Mucosa of stomach (tissue), 1 donor: Measurements from ENCODE around the gene FAM171A2.

Source experiments
- H3K27me3 ChIP-seq: one replicate; pipeline ENCODE4 v1.7.0; 2013; ENCODE audit warnings: mild to moderate bottlenecking, low read length; ENCODE audit not compliant: control insufficient read depth, insufficient read depth
- H3K36me3 ChIP-seq: one replicate; pipeline ENCODE4 v1.7.0; 2013; ENCODE audit warnings: low read length; ENCODE audit not compliant: control insufficient read depth, insufficient read depth
- H3K4me1 ChIP-seq: one replicate; pipeline ENCODE4 v1.7.0; 2013; ENCODE audit warnings: mild to moderate bottlenecking, low read length; ENCODE audit not compliant: control insufficient read depth, insufficient read depth
- H3K4me3 ChIP-seq: one replicate; pipeline ENCODE4 v1.7.0; 2013; ENCODE audit warnings: low read length
- H3K9ac ChIP-seq: one replicate; pipeline ENCODE4 v1.7.0; 2013; ENCODE audit warnings: mild to moderate bottlenecking, low read length, moderate library complexity
- H3K9me3 ChIP-seq: one replicate; pipeline ENCODE4 v1.7.0; 2013; ENCODE audit warnings: mild to moderate bottlenecking, low read length, moderate library complexity; ENCODE audit not compliant: control insufficient read depth
- donor health status: Pancreatic carcinoma.

FAM171A2 gene

DNA sequence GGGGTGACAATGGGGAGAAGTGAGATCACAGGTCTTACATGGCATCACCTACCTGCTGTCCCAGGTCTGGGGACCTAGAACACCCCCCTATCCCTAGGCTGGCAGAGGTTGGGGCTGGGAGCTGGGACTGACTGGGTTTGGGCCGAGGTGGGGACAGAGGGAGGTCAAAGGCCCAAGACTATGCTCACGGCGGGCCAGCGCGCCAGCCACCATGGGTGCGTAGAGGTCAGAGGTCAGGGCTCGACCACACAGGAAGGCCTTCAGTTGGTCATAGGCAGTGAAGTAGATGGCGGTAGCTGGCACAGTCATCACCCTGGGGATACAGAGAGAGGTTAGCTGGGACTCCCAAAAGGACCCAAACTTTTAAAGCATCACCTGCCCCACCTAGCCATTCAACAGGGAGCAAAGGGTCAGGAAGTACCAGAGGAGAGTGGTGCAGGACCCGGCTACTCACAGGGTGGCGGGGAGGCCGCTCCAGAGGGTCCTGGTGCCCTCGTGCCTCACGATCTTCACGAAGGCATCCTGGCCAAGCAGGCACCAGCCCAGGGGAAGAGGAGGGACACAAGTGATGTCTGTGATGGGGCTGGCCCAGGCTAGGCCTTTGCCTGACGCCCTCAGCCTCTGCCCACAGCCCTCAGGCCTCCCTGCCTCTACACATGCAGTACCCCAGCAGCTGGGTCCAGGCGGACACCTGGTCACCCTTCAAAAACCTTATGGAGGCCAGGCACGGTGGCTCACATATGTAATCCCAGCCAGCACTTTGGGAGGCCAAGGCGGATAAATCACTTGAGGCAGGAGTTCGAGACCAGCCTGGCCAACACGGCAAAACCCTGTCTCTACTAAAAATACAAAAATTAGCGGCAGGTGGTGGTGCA is 42.2 kb downstream of the FAM171A2 start:
- Histone ChIP-seq H3K9me3 (no peaks in the 10 kb centered on the region), H3K9ac (no peak overlapping the region), H3K4me3 (no peak overlapping the region), H3K36me3 (peaks cover 8% of the 10 kb centered on the region), H3K4me1 (peaks cover 10% of the 10 kb centered on the region), H3K27me3 (peaks cover 14% of the 10 kb centered on the region)

DNA sequence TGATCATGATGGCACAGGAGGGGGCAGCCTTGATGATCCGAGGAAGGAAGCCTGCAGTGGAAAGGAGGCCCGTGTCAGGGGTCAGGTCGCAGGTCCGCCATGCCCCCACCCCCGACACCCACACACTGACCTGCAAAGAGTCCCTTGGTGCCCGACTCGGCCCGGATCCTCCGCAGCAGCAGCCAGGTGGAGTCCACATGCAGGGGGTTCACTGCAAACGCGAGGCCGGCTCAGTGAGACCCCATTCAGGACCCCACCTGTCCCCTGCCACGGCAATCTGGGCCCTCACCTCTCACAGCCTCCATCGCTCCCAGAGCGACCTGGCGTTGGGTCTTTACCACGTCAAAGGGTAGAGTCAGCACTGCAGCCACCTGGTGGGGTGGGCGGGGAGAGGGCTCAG is 43.6 kb downstream of the FAM171A2 start:
- Histone ChIP-seq H3K4me1 (peaks cover 16% of the 10 kb centered on the region), H3K9ac (no peak overlapping the region), H3K27me3 (peaks cover 25% of the 10 kb centered on the region), H3K36me3 (peaks cover 8% of the 10 kb centered on the region), H3K9me3 (no peaks in the 10 kb centered on the region), H3K4me3 (no peak overlapping the region)

DNA sequence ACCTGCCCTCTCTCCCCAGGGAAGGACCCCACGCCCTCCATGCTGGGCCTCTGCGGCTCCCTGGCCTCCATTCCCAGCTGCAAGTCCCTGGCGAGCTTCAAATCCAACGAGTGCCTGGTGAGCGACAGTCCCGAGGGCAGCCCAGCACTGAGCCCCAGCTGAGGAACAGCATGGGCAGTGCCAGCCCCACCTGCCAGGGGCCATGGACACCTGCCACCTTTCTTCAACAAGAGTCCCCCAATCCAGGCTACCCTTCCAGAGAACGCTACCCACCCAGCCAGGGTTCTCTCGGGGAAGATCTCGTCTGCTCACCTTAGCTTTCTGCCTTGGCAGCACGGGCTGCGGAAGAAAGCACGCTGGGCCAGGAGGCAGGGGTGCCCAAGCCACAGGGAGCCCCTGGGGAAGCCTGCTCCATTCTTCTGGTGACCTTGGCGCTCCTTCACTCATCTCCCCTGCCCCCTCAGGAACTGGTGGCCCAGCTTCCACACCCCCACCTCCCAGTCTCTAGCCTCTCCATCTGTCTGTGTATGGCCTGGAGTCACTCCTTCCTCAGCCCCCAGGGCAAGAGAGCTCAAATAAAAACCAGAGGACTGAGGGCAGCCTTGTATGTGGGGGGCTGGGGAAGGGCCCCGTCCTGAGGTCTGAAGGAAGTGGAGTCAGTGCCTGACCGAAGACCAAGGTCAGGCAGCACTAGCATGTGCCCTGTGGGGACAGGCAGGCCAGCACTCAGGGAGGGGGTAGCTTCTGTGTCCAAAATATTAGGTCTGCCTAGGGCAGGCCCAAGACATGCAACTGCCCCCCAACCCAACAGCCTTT is 45.4 kb downstream of the FAM171A2 start:
- H3K36me3 ChIP-seq = peaks cover 8% of the 10 kb centered on the region
- H3K27me3 ChIP-seq = peaks cover 40% of the 10 kb centered on the region

DNA sequence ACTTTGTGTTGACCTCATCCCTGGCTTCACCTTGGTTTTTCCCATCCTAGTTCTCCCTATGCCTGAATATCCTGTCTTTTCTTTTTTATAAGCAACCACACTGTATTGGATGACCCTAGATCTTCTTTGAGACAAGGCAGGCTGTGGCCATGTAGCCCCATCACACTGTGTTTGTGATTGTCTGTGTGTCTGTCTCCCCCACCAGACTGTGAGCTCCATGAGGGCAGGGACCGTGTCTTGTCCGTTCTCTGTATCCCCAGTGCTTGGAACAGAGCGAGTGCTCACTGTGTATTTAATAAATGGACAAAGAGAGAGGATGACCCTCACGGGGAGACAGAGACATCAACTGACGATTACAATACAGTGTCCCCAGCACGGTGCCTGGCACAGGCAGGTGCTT is 46.1 kb downstream of the FAM171A2 start:
- H3K4me1 ChIP-seq = peaks cover 11% of the 10 kb centered on the region
- H3K9ac ChIP-seq = no peak overlapping the region
- no peak overlapping the region for H3K4me3 ChIP-seq
- H3K36me3 ChIP-seq = peaks cover 8% of the 10 kb centered on the region
- H3K9me3 ChIP-seq = no peaks in the 10 kb centered on the region
- peaks cover 42% of the 10 kb centered on the region for H3K27me3 ChIP-seq

More for the DNA sequence above, 45.4 kb downstream of the FAM171A2 start:
- H3K9ac ChIP-seq = no peak overlapping the region
- no peaks in the 10 kb centered on the region for H3K9me3 ChIP-seq
- no peak overlapping the region for H3K4me3 ChIP-seq
- peaks cover 11% of the 10 kb centered on the region for H3K4me1 ChIP-seq

DNA sequence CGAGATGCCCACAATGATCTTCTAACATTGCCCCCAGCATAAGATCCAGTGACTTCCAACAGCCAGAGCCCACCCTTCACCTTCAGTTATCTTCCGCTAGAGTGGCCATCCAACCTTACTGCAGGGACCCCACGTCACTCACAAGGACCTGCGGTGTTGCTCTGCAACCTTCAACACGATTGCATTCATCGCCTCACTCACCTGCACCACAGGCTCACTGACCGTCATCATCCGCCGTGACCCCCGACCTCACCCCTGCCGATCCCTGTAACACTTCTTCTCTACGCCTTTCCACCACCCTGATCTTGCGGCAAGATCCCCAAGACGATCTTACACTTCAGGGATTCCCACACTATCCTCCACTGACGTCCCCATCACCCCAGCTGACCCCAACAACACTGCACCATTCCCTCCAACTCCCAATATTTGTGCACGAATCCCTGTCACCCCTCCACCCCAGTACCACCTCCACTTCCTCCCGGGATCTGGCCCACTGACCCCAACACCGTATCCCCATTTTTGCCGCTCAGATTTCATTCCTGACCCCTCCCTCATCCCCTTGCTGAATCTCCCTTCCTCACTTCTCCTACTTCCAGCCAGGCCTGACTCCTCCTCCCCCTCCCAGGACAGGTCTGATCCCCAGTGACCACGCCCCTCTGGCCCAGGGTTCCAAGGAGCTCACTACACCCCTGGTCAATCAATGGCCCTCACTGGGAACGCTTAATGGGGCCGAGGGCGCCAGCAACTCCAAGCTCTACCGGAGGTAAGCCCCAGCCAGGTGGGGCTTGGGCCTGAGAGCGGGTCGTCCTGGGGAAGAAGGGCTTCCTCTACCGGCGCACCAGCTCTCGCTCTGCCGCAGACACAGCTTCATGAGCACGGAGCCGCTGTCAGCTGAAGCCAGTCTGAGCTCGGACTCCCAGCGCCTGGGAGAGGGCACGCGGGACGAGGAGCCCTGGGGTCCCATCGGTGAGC is 47.6 kb downstream of the FAM171A2 start:
- Histone ChIP-seq H3K9ac (no peak overlapping the region), H3K9me3 (no peaks in the 10 kb centered on the region), H3K36me3 (peaks cover 6% of the 10 kb centered on the region), H3K4me3 (no peak overlapping the region), H3K27me3 (peaks cover 50% of the 10 kb centered on the region), H3K4me1 (peaks cover 11% of the 10 kb centered on the region)

DNA sequence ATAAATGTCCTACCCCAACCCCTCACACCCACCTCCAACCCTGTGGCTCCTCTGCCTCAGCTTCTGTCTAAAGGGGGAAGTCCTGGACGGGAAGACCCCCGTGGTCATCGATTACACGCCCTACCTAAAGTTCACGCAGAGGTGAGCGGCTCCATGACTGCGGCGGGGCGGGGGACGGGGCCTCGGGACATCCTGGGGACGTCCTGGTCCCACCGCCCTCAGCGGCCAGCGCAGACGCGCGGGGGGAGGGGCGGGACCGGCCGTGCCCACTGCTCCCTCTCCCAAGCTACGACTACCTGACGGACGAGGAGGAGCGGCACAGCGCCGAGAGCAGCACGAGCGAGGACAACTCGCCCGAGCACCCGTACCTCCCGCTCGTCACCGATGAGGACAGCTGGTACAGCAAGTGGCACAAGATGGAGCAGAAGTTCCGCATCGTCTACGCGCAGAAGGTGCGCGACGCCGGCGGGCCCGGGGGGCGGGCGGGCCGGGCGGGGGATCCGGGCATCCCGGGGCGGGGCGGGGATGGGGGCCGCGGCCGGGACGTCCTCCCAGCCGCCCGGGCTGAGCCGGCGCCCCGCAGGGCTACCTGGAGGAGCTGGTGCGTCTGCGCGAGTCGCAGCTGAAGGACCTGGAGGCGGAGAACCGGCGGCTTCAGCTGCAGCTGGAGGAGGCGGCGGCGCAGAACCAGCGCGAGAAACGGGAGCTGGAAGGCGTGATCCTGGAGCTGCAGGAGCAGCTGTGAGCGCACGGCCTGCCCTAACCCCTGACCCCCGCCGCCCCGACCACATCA is 48.6 kb downstream of the FAM171A2 start:
- H3K27me3 ChIP-seq = peaks cover 54% of the 10 kb centered on the region
- H3K9ac ChIP-seq = no peak overlapping the region
- H3K4me1 ChIP-seq = peaks cover 11% of the 10 kb centered on the region
- H3K36me3 ChIP-seq = no peaks in the 10 kb centered on the region
- H3K4me3 ChIP-seq = no peak overlapping the region
- no peaks in the 10 kb centered on the region for H3K9me3 ChIP-seq

DNA sequence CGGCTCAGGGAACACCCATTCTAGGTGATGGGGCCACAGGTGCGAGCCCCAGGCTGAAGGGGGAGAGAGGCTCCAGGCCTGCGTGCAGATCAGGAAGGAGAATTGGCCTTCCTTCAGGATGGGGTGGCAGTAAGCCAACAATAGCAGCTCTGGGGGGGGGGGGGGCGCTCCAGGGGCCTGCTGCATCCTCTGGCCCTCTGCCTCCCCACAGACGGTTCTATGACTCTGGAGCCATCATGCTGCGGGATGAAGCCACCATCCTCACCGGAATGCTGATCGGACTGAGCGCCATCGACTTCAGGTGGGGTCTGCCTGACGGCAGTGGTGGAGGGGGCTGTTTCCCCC is 49.2 kb downstream of the FAM171A2 start:
- Histone ChIP-seq H3K36me3 (no peaks in the 10 kb centered on the region), H3K27me3 (peaks cover 55% of the 10 kb centered on the region), H3K9ac (no peak overlapping the region), H3K4me1 (peaks cover 11% of the 10 kb centered on the region), H3K4me3 (no peak overlapping the region), H3K9me3 (no peaks in the 10 kb centered on the region)

DNA sequence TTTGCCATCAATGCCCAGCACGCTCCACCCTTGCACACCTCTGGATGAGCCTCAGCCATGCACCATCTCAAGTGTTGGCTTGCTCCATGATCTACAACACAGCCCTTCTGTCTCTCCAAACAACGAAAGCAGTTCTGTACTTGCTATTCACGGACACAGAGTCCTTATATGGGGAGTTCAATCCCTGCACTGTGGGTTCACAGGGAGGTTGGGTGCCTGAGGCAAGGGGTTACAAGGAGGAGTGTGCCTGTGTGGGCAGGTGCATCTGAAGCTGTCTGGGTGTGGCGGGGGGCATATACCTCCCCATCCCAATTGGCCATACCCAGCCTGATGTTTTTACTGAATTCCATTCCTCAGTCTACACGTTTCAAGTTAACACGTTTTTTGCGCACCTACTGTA is 49.6 kb downstream of the FAM171A2 start:
- Histone ChIP-seq H3K27me3 (peaks cover 60% of the 10 kb centered on the region), H3K36me3 (no peaks in the 10 kb centered on the region)

DNA sequence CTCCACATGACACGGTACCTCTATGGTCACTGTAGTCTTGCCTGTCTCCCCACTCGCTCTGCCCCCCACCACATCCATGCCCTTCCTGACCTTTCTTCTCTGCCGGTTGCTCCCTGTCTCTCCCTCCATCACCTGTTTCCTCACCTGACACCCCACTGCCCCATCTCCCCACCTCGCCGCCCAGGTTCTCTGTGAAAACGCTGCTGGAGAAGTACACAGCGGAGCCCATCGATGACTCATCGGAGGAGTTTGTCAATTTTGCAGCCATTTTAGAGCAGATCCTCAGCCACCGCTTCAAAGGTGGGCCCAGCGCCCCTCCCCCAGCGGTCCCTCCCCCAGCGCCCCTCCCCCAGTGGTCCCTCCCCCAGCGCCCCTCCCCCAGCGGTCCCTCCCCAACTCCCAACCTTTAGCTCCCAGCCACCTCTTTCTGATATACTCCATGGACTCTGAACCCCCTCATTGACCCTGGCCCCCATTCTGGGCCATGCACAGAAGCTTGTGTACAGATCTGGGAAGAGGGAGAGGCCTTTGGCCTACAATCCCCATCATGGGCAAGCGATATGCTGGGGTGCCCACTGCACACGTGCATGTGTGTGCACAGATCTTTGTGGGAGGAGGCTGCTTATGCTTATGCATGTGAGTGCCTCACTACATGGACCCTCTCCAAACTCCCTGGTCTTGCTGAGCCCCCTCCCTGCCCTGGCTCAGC is 51.1 kb downstream of the FAM171A2 start:
- Histone ChIP-seq H3K9me3 (no peaks in the 10 kb centered on the region), H3K4me3 (no peak overlapping the region), H3K9ac (no peak overlapping the region), H3K36me3 (no peaks in the 10 kb centered on the region), H3K27me3 (peaks cover 63% of the 10 kb centered on the region), H3K4me1 (peaks cover 14% of the 10 kb centered on the region)

More for the DNA sequence above, 49.6 kb downstream of the FAM171A2 start:
- no peak overlapping the region for H3K9ac ChIP-seq
- peaks cover 11% of the 10 kb centered on the region for H3K4me1 ChIP-seq
- H3K9me3 ChIP-seq = no peaks in the 10 kb centered on the region
- no peak overlapping the region for H3K4me3 ChIP-seq

DNA sequence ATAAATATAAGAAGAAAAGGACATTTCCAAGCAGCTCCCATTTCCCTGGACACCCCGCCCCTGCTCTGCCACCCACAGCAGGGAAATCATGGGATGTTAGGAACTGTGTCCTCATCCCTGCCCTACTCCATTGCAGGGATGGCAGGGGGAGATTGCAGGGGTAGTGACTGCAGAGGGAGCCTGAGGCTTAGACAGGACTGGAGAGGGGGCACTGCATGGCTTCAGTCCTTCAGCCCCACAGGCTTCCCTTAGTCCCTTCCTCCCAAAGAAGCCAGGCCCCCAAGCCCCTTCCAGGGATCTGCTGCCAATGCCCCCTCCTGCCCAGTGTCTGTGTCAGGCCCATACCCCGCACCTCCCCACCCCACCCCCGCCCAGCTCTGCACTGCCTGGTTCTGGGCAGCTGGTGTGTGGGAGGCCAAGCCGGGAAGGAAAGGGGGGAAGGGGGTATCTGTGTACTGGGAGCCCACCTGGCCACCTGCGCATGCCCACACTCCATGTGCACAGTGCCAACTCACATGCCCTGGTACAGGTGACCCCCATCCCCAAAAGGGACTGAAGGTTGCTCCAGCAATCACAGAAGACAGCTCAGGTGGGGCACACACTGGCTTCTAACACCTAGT is 52.0 kb downstream of the FAM171A2 start:
- H3K4me3 ChIP-seq = no peak overlapping the region
- H3K4me1 ChIP-seq = peaks cover 18% of the 10 kb centered on the region
- no peaks in the 10 kb centered on the region for H3K36me3 ChIP-seq
- H3K9ac ChIP-seq = no peak overlapping the region
- H3K27me3 ChIP-seq = peaks cover 61% of the 10 kb centered on the region
- no peaks in the 10 kb centered on the region for H3K9me3 ChIP-seq
